Measurements from ENCODE around the gene EFR3B. TPM values are rescaled to one million over a fixed set of nuclear protein-coding genes. Genes with fewer than 3 reads are reported as not detected.
"Not testable (repeated sequence)": the region's sequence is repeated elsewhere in the genome, so short reads cannot be mapped to it uniquely, and the experiment has no call there.

The EFR3B gene
- total RNA-seq, 1 donor from 2014 or later = 1.5 TPM

- Histone ChIP-seq H3K4me3 (no peak overlapping the region), H3K4me1 (no peaks in the 10 kb centered on the region), H3K27ac (no peak overlapping the region), H3K36me3 (no peaks in the 10 kb centered on the region), H3K9me3 (no peaks in the 10 kb centered on the region), H3K27me3 (no peaks in the 10 kb centered on the region)
- TF ChIP-seq POLR2A (IDR thresholded peaks at IDR 0.05) = no peak
- intact Hi-C loops (cut with DNase I) = no loop called here
- no peak for DNase-seq (ENCODE audit: extremely low spot score in 2 of 2)
Measured at GRCh38 chr2:25155401-25155800, 113.5 kb downstream of the EFR3B start.

DNA sequence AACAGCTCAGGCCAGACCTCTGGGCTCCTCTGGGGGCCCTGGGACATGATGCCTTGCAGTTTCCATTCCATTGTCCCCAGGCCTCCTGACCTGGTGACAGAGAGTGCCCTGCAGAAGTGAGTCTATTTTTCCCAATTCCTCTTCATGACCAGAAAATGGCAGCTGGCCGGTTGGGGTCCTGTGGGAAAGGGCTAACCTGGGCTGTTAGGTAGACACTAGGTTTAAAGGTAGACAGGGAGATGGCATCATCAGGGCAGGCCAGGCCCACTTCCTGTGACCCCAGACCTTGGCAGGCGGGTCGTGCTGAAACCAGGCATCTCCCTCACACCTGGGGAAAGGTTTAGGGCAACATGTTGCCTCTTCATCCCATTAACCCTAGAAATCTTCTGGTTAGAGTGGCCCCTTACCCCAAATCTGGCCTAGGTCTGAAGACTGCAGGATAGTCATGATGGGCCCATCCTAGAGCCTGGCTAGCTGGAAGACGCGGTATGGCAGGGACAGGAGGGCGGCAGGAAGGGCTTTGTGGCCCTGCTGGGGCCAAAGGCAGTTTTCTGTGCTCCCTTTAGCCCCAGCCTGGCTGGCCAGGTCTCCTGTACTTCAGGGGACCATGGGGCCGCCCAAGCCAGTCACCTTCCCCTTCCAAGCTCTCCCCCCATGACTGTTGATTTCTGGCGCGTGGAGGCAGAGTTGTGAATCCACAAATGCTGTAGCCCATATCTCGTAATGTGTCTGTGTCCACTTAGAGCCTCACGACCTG lies 116.4 kb downstream of the EFR3B start:
- Histone ChIP-seq H3K9me3 (no peaks in the 10 kb centered on the region), H3K4me3 (no peak overlapping the region), H3K27ac (no peak overlapping the region), H3K36me3 (no peaks in the 10 kb centered on the region), H3K27me3 (no peaks in the 10 kb centered on the region), H3K4me1 (no peaks in the 10 kb centered on the region)
- no peak for DNase-seq (ENCODE audit: extremely low spot score in 2 of 2)
- intact Hi-C loops (cut with DNase I) = no loop called here
- TF ChIP-seq POLR2AphosphoS5 (IDR thresholded peaks at IDR 0.05; ENCODE audit: insufficient read depth in 1 of 2, low read depth in 1 of 2) = no peak
- TF ChIP-seq CTCF (IDR thresholded peaks at IDR 0.05) = no peak
- TF ChIP-seq POLR2A (IDR thresholded peaks at IDR 0.05) = no peak

DNA sequence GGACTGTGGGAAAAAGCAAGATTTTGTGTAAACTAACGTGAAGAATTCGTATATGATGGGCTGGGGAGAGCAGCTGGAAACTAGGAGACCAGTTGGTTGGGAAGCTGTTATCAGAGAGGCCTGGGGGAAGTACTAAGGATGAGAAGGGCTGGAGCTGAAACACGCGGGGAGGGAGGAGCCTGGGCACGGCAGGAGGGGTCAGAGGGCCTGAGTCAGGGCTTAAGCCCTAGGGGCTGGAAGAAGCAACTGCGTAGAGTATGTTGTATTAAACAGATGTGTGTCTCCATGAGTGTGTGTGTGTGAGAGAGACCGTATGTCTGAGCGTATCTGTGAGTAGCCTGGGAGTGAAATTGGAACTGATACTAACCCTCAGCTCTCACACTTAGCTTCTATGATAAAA lies 118.1 kb downstream of the EFR3B start:
- H3K36me3 ChIP-seq = no peaks in the 10 kb centered on the region
- H3K27me3 ChIP-seq = no peaks in the 10 kb centered on the region
- no peak overlapping the region for H3K27ac ChIP-seq
- H3K9me3 ChIP-seq = no peaks in the 10 kb centered on the region
- no peak overlapping the region for H3K4me3 ChIP-seq
- no peaks in the 10 kb centered on the region for H3K4me1 ChIP-seq
- no peak for DNase-seq (ENCODE audit: extremely low spot score in 2 of 2)
- intact Hi-C loops (cut with DNase I) = no loop called here
- no peak for TF ChIP-seq POLR2AphosphoS5 (IDR thresholded peaks at IDR 0.05; ENCODE audit: insufficient read depth in 1 of 2, low read depth in 1 of 2)
- TF ChIP-seq POLR2A (IDR thresholded peaks at IDR 0.05) = no peak
- TF ChIP-seq CTCF (IDR thresholded peaks at IDR 0.05) = no peak

DNA sequence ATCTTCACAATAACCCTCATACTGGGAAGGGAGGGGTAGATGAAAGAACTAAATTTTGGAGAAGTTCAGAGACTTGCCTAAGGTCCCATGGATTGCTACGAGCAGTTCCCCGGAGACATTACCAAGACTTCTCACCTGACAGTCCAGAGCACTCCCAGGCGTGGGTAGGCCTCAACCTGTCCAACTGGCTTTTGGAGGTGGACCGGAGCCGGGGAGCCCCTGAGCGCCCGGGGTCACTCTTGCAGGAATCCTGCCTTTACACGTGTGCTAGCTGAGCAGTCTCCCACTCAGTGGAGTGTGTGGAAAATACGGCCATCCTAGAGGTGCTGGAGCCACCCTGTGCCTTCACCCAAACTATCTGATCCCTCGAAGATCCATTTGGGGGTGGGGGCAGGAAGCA lies 118.5 kb downstream of the EFR3B start:
- Histone ChIP-seq H3K27ac (no peak overlapping the region), H3K4me3 (no peak overlapping the region), H3K27me3 (no peaks in the 10 kb centered on the region), H3K9me3 (no peaks in the 10 kb centered on the region), H3K4me1 (no peaks in the 10 kb centered on the region), H3K36me3 (no peaks in the 10 kb centered on the region)
- intact Hi-C loops (cut with DNase I) = no loop called here
- no peak for DNase-seq (ENCODE audit: extremely low spot score in 2 of 2)
- TF ChIP-seq CTCF (IDR thresholded peaks at IDR 0.05) (no peak), POLR2AphosphoS5 (IDR thresholded peaks at IDR 0.05; ENCODE audit: insufficient read depth in 1 of 2, low read depth in 1 of 2) (no peak), POLR2A (IDR thresholded peaks at IDR 0.05) (no peak)

GRCh38 chr2:25161055-25161781 lies 119.3 kb downstream of the EFR3B start:
- intact Hi-C loops (cut with DNase I) = no loop called here
- H3K4me3 ChIP-seq = peak overlapping the region; percentile 33 to 58
- DNase-seq (ENCODE audit: extremely low spot score in 2 of 2) = no peak

DNA sequence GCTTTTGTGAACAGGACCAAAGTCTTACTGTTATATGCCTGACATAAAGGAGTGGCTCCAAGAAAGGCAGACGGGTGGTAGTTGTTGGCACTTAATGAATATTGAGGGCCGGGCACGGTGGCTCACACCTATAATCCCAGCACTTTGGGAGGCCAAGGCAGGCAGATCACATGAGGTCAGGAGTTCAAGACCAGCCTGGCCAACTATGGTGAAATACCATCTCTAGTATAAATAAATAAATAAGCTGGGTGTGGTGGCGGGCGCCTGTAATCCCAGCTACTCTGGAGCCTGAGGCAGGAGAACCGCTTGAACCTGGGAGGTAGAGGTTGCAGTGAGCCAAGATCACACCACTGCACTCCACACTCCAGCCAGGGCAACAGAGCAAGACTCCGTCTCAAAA lies 120.2 kb downstream of the EFR3B start:
- H3K27me3 ChIP-seq, H3K9me3 ChIP-seq: not testable (repeated sequence)

More at GRCh38 chr2:25161055-25161781, 119.3 kb downstream of the EFR3B start:
- Histone ChIP-seq H3K4me1 (no peaks in the 10 kb centered on the region), H3K27ac (no peak overlapping the region), H3K36me3 (no peaks in the 10 kb centered on the region), H3K9me3 (no peaks in the 10 kb centered on the region), H3K27me3 (no peaks in the 10 kb centered on the region)
- TF ChIP-seq POLR2A (IDR thresholded peaks at IDR 0.05) (no peak), CTCF (IDR thresholded peaks at IDR 0.05) (no peak), POLR2AphosphoS5 (IDR thresholded peaks at IDR 0.05; ENCODE audit: insufficient read depth in 1 of 2, low read depth in 1 of 2) (no peak)

More for the DNA sequence above, 120.2 kb downstream of the EFR3B start:
- H3K27ac ChIP-seq; H3K4me3 ChIP-seq; H3K4me1 ChIP-seq; intact Hi-C loops (cut with DNase I); DNase-seq (ENCODE audit: extremely low spot score in 2 of 2); H3K36me3 ChIP-seq: not testable (repeated sequence)
